Stimulated activated CD8-positive, alpha-beta memory T cell treated with anti-CD3 and anti-CD28 coated beads, Interleukin-7, amount 100 ng/mL, for 1 hour (primary cell): ENCODE results near the gene GGT6.

Source experiments
- DNase-seq, 2 donors: peaks; one replicate each; pipeline ENCODE4 v3.0.0-alpha.2; 2020; ENCODE audit warnings: low read depth in 2 of 2

GGT6 gene

DNA sequence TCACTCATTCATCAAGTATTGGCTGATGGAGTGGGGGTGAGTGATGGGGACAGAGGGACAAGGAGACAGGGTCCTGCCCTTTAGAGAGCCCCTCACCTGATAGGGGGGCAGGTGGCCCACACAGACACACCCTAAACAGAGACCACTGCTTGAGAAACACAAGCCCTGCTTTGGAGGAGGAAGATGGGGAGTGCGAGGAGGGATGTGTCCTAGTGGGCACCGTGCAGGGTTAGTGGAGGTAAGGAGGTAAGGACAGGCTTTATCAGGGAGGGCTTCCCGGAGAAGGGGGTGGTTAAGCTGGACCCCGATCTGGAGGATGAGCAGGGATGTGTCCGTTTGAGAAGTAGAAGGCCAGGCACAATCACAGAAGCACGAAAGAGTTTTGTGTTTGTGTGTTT is 15.8 kb upstream of the GGT6 start:
- DNase-seq: no peak

DNA sequence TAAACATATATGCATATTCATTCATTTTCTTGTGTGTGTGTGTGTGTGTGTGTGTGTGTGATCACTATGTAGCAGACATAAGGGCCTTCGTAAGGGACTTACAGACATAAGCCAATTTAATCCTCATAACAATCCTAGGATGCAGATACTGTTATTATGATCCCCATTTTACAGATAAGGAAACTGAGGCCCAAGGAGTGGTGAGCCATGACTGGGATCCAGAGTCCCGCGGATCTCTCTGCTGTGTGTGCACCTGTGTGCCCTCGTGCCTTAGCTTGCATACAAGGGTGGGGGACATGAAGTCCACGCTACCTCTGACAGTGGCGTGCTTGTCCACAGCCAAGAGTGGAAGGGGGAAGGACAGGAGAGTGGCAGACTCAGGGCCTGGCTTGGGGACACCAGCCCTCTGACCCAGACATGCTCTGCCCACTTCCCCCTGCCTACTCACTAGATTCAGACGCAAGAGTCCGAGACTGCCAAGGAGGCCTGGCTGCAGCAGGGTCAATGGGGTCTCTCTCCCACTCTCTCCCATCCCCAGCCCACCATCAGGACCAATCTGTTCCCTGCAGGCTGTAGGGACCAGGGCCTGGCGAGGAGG is 14.2 kb upstream of the GGT6 start:
- DNase-seq: no peak

DNA sequence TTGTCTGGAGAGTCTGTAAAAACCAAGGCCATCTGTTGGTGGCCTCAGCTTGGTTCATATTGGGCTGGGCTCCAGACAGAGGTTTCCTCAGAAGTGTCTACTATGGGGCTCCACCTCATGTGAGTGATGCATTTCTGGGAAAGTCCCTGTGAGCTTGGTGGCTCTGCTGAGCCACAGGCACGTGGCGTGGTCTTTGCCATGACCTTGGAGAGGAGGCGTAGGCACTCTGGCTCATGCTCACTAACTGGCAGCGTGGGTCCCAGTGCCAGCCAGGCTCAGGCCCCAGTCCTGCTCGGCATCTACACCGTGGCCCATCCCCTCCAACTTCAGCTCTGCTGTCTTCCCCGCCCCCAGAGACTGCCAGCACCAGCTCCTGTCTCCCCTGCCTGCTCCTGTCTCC is 13.3 kb upstream of the GGT6 start:
- no peak for DNase-seq

DNA sequence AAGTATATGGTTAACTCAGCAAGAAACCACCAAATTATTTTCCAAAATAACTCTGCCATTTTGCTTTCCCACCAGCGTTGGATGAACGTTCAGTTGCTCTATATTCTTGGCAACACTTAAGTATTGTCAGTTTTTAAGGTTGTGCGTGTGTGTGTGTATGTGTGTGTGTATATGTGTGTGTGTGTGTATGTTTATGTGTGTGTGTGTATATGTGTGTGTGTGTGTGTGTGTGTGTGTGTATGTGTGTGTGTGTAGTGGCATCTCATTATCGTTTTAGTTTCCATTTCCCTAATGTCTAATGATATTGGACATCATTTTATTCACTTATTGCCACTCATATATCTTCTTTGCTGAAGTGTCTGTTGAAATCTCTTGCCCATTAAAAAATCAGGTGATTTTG is 12.7 kb upstream of the GGT6 start:
- DNase-seq: no peak

DNA sequence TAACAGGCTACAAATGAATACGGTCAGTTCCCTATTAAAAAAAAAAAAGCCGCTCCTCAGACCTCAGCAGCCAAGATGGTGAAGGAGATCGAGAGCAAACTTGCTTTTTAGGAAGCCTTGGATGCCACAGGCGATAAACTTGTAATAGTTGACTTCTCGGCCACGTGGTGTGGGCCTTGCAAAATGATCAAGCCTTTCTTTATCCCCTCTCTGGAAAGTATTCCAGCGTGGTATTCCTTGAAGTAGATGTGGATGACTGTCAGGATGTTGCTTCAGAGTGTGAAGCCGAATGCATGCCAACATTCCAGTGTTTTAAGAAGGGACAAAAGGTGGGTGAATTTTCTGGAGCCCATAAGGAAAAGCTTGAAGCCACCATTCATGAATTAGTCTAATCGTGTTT is 11.8 kb upstream of the GGT6 start:
- no peak for DNase-seq

DNA sequence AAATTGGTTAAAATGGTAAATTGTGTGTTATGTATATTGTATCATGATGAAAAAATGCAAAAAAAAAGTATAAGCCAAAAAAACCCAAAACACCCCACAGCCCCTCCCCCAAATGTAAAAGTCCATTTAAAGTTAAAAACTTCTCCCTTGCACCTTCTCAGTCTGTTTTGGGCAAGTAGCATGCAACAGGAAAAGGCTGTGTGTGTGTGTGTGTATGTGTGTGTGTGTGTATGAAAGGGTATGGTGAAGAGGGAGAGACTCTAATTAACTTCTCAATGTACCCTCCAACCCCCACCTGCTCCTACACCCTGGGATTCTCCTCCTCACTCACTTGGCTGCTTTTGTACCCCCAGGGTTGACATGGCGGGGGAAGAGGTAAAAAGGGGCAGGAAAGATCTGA is 9.2 kb upstream of the GGT6 start:
- DNase-seq: no peak

DNA sequence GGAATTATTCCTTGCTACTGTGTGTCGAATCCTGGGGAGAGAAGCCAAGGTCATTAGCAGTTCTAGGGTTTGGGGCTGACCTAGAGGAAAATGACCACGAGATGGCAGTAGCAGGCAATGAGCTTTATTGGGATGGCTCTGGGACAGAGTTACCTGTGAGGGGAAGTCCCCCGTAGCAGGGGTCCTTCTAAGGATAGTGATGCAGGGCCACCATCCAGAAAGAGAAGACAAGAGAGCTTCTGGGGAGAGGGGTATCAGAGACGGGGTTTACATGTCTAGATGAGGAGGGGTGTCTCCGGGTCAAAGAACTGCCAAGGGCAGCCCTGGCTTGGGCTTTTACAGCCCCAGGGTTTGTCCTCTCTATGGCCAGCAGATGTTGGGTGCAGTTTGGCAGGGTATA is 6.4 kb upstream of the GGT6 start:
- no peak for DNase-seq

DNA sequence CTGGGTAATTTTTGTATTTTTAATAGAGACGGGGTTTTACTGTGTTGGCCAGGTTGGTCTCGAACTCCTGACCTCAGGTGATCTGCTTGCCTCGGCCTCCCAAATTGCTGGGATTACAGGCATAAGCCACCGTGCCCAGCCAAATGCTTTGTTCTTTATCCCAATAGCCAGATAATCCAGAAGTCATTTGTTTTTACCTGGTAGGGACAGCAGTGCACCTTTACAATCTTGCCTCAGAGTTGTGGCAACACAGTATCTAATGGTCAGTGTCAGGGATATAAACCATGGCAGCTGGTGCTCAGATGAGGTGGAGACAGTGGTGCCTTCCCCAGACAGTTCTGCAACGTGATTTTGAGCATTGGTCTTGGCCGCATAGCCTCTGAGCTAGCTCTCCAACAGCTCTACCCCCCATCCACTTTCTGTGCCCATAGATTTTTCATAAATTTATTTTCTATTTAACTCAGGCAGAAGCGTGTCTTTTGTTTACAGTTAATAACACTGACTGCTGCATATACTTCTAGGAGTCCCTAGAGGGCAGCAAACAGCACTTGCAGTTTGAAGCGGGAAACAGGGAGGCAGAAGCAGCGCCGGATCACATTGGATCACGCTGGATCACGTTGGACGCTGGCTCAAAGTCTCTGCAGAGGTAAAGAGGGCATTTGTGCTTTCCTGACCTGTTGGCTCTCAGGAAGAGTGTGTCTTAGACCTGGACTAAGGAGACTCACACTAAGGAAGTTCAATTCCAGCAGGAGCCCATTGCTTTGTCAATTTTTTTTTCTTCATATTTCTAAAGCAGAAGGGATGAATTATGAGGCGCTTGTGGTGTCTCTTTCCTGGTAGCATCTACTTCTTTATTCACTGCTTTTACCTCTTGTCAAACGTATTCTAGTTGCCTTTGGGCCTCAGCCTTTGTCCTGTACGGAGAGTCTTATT is 5.1 kb upstream of the GGT6 start:
- DNase-seq: peak in 1 of 2 donors; percentile 14

DNA sequence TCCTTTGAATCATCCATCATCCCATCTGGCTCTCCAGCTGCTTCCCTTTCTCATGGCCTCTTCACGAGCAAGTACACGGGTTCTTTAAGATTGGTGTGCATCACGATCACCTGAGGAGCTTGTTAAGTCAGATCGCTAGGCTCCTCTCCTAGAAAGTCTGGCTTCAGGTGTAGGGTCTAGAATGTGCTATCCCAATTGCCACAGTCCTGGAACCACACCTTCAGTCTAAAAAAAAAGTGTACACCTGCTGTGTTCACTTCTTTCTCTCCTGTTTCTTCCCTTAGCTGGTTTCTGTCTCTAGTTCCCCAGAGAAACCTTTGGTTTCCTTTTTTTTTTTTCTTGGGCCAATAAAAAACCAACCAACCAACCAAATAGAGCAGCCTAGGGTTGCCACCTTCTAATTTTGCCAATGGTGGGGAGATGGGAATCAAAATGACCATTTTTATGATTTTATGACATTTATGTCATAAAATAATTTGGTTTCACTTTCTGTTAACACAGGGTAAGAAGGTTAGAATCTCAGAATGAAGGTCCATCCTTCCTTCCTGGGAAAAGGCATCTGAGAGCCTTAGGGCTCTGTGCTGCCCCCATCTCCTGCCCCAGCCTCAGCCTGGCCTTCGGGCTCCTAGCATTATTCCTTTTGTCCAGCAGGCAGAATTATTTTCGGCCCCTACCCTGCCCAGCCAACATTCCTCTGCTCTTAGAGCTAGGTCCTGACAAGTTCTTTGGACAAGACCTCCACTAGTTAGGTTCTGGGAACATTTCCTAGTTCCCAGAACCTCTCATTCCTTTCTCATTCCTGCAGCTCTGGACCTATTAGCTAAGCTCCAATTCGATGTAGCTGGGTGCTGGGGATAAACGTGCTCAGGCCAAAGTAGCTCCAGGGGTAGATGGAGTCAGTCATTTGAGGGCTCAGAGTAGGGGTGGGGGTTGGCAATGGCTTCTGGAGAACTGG is 1.9 kb upstream of the GGT6 start:
- DNase-seq: no peak

DNA sequence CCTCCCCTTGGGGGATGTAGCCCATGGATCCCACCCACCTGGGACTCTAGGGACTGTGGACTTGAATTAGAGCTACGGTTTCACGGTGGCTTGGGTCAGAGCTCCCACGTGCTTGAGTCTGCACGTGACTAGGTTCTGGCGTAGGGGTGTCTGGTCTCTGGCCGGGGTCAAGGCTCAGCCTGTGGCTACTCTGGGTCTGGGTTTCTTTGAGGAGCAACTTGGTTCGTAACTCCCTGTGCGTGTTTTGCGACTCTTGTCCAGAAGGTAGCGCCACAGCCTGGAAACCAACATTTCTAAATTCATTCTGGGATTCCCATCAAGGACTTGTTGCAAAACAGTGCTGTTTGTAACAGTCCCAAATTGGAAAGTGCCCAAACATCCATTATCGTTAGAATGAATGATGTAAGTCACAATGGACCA is 470 bp upstream of the GGT6 start:
- DNase-seq: no peak

DNA sequence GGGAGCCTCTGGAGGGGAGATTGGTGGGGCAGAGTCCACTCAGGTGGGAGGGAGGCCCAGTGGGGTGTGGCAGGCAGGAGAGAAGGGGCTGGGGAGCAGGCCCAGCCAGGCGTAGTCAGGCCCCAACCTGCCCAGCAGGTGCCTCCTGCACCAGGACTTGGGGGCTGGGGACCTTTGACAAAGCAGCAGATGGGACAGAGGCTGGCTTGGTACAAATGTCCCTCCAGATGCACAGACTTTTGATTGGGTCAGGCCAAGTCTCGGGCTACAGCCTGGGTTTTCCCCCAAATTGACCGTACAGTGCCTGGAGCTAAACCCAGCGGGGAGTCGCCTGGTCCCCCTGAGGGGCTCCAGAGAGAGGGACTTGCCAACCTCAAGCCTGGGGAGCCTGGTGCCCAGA is 411 bp downstream of the GGT6 start:
- no peak for DNase-seq

DNA sequence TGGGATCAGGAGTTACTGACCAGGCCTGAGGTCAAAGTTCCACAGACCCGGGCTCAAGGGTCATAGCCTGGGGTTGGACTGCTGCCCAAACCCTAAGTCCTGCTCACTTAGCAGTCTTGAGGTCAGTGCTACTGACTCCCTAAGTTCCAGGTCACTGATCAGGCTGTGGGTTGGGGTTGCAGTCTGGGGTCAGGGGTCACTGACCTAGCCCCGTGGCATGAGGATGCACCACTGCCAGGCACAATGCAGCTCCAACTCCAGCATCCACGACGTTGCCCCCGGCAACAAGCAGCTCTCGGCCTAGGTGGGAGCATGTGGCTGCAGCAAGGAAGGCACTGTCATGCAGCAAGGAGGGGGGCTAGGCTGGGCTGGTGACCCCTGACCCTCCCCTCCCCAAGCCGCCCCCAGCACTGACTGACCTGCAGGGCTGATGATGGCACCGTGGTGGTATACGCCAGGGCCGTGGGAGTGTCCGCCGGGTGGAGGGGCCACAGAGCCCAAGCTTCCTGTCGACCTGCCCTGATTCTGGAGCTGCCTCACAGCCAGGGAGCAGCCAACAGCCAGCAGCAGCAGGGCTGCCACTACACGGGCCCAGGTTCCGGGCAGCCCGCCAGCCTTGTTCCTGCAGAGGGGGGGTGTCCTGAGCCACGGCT is 1.1 kb downstream of the GGT6 start:
- DNase-seq: no peak

DNA sequence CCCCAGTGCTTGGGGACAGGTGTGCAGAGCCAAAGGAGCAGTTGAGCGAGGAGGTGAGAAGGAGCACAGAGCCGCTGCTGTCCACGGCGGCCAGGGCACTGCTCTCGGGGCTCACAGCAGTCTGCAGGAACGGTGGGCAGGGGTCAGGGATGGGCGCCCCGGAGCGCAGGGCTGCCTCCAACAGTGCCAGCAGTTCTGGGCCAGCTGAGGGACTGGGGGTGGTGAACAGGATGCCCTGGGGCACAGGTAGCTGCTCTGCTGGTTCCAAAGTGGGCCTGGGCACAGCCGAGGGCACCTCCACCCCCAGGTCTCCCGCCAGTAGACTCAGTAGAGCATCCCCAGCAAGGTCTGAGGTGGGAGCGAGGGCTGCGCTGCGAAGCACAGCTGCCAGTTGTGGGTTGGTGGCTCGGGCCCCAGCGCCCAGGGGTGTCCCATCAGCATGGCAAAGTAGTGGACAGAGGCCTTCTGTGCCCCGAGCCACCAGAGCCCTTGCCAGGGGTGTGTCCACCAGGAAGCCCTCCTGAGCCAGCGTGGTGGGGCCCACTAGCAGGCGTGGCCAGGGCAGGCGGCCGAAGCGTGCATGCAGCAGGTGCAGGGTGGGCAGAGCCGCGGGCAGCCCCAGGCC is 1.9 kb downstream of the GGT6 start:
- DNase-seq: no peak

DNA sequence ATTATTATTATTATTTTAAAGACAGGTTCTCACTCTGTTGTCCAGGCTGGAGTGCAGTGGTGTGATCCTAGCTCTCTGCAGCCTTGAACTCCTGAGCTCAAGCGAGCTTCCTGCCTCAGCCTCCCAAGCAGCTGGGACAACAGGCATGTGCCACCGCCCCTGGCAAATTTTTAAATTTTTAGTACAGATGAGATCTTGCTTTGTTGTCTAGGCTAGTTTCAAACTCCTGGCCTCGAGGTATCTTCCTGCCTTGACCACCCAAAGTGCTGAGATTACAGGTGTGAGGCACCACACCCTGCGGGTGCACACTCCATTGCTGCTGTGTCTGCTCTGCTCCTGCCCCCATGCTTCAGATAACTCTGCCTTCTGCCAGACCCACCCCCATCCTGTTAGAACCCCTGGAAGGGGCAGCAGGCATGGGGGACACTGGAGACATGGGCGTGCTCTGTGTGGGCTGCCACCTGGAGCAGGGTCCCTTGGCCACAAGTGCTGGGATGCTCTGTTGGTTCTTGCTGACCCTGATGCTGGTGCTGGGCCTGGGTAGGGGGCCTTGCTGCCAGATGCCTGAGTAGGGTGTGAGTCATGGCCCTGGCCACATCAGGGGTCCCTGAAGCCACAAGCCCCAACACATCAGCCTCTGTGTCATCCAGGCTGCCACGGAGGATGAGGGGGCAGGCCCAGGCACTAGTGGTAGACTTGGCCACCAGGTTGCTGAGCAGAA is 2.6 kb downstream of the GGT6 start:
- no peak for DNase-seq

DNA sequence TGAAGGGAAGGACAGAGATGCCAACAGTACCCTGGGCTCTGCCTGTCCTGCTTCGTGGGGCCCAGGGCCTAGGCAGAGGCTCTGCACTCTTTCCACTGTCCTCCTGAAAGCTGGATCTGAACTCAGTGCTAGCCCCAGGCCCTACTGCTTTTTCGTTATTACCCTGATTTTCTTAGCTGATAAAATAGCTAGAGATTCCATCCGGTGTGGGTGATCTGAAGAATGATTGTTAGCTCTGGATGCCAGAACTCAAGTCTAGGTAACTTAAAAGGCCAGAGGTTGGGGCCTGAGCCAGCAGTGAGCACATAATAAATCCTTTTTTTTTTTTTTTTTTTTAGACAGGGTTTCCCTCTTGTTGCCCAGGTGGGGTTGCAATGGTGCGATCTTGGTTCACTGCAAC is 3.4 kb downstream of the GGT6 start:
- no peak for DNase-seq

DNA sequence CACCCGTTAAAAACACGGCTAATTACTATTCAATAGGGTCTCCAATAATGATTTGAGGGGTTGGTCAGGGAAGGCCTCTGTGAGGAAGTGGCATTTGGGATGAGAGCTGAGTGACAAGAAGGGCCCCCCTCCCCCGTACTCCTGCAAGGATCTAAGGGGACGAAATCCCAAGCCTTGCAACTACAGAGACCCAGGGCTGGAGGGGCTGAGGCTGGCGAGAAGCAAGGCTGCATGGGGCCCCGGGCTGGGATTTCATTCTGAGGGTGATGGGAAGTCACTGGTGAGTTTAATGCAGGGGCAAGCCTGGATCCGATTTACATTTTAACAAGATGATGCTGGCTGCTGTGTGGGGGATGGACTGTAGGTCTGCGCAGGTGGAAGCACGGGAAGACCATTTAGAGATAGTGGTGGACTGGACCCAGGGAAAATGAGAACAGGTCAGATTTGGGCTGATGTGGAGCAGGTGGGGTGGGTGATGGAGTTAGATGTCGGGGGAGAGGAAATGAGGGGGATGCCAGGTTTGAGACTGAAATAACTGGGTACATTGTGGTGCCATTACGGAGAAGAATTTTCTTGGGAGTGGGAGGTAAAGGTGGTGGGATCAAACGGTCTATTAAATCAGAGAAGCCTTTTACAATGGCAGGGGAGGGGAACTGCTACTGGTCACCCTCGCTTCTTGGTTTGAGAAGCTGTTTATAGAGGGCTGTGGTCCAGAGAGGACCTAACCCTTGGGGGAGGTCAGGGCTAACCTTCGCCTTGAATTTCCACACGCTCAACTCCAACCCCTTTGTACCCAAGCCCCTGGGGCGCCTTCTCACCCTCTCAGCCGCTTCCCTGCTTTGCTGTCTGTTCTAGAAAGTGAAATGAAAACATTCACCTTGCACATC is 4.3 kb downstream of the GGT6 start:
- DNase-seq: no peak

DNA sequence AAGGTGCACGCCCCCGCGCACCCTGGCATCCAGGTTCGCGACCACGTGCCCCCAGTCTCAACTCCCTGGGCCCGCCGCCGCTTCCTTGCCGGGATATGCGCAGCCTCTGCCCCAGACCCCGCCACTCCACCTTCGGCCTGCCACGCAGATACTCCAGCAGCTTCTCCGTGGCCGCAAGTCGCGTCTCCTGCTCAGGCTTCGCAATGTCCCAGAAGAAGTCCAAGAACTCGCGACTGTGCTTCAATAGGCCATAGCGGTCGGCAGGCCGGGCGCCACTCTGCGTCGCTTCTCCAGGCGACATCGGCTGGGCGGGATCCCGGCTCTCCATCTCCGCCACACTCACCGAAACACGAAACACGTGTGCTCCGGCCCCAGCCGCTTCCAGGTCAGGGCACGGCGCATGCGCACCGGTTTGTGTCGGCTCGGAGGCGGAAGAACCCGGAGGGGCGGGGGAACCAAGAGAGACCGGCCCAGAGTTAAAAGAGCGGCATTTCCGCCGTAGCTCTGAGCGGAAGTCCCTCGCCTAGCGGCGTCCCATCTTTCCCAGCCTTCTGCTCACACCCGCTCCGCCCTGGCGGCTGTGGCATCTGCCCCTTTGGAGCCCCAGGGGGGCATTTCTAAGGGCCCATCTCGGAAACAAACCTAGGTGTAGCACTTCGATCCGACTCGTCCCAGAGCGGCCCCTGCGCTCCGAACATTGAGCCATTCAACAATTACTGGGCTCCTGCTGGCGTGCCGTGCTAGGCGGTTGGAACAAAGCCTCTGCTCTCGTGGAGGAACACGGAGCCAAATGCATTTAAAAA is 5.2 kb downstream of the GGT6 start, which contains the start of gene MYBBP1A:
MYBBP1A (minus strand) TSS at position 388 of the 803 bp plus-strand sequence; CDS start at position 328, 60 bp downstream.
- DNase-seq: peak; percentile 94 to 97

DNA sequence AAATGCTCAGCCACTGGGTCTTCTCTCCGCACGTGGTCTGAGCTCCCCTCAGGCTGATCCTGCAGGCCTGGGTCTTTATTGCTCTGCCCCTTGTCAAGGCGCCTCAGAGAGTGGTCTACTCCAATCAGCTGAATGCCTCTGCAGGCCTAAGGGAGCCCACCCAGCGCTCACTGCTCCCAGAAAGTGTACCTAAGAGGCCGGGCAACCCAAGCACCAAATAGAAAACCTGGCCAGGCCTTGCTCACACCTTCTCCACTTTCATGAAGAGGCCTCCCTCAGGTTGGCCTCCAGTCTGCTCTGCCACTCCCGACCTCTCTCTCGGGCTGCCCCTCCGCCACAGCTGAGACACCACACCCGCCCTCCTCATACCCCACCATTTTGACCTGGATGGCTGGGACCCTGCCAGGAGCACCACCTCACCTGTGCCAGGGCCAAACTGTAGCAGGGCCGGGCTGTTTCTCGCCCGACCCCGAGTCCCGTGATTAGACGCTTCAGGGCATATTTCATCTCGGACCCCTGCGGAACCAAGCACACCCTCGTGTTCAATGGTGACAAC is 5.9 kb downstream of the GGT6 start:
- no peak for DNase-seq
